Body of pancreas (tissue), 4 donors: ENCODE data around the gene SEC62.

Source experiments
- CTCF ChIP-seq, 7 experiments: fragments of 450-650 bp in 4 of 7; fragments of 200-600 bp in 3 of 7; sonication (generic) in 3 of 7; IDR thresholded peaks; one replicate each; pipeline ENCODE4 v1.5.1; 2016 to 2019; ENCODE audit warnings: antibody characterized with exemption in 7 of 7
- POLR2A ChIP-seq, 3 donors: fragments of 450-650 bp; IDR thresholded peaks; one replicate each; pipeline ENCODE4 v1.6.1; 2016; ENCODE audit warnings: antibody characterized with exemption in 3 of 3, mild to moderate bottlenecking in 2 of 3

- TF ChIP-seq CTCF (IDR thresholded peaks at IDR 0.05): no peak
- no peak for TF ChIP-seq POLR2A (IDR thresholded peaks at IDR 0.05)
Measured at GRCh38 chr3:169996063-169996462, 29.5 kb downstream of the SEC62 start.
